ENCODE measurements around the gene CRYBG1. TPM values are rescaled to one million over a fixed set of nuclear protein-coding genes. Genes with fewer than 3 reads are reported as not detected.
"Not testable (repeated sequence)": the region's sequence is repeated elsewhere in the genome, so short reads cannot be mapped to it uniquely, and the experiment has no call there.

Gene CRYBG1
- total RNA-seq, 1 donor from 2014 or later, result 3.0 TPM

DNA sequence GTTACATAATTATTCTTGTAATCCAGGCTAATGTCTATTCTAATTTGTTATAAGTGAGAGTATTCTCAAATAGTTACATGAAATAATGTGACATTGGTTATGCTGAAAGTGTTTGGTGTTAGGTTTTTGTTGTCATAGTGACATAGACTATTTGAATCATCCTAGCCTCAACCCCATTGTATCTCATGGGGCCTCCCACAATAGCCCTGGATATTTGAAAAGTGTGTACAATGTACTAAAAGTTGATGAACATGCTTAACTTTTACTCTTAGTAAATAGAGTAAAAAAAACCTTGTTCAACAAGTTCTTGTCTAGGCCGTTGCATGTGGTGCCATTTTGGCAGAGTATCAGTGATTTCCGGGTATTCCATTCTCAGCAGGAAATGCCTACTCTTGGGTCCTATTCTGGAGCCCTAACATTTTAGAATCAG lies 185.8 kb downstream of the CRYBG1 start:
- Mint-ChIP-seq H3K9me3 (ENCODE audit: low read depth) (no peaks in the 10 kb centered on the region), H3K27me3 (no peaks in the 10 kb centered on the region), H3K36me3 (ENCODE audit: insufficient read depth) (peaks cover 3% of the 10 kb centered on the region), H3K27ac (no peak overlapping the region), H3K4me1 (ENCODE audit: low read depth) (peaks cover 12% of the 10 kb centered on the region), H3K4me3 (ENCODE audit: low read depth) (no peak overlapping the region)
- DNase-seq (ENCODE audit: low spot score, unreplicated experiment), result no peak
- TF ChIP-seq, protein P1, sequence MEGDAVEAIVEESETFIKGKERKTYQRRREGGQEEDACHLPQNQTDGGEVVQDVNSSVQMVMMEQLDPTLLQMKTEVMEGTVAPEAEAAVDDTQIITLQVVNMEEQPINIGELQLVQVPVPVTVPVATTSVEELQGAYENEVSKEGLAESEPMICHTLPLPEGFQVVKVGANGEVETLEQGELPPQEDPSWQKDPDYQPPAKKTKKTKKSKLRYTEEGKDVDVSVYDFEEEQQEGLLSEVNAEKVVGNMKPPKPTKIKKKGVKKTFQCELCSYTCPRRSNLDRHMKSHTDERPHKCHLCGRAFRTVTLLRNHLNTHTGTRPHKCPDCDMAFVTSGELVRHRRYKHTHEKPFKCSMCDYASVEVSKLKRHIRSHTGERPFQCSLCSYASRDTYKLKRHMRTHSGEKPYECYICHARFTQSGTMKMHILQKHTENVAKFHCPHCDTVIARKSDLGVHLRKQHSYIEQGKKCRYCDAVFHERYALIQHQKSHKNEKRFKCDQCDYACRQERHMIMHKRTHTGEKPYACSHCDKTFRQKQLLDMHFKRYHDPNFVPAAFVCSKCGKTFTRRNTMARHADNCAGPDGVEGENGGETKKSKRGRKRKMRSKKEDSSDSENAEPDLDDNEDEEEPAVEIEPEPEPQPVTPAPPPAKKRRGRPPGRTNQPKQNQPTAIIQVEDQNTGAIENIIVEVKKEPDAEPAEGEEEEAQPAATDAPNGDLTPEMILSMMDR (IDR thresholded peaks at IDR 0.05; ENCODE audit: unreplicated experiment), result no peak

DNA sequence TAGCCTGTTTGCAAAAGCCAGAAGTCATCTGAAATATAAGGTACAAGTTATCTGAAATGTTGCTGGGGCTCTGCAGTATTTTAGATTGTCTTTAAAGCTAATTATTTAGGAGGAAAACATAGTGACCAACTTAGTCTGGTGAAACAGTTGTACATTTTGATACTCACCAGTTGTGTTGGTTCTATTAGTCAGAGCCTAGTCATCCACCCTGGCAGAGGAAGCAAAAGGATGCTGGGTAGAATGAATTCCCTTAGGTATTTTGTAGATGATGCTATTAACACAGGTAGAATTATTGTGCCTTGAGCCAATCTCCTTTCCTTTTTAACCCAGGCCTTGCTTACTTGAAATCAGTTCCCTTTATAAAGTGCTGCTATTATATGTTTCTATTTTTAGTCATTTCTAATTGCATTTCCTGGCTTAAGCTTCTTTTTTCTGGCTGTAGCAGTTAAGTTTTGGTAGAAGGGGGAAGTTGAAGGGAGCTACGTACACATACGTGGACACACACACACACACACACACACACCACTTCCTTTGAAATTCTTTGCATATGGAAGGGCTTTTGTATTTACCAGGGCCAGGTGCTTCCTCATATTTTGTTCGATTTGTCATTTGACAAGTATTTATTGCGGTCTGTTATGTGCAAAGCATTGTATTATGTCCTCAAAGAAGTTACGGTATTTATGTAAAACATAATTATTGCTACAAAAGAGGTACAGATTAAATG lies 186.3 kb downstream of the CRYBG1 start:
- Mint-ChIP-seq H3K36me3 (ENCODE audit: insufficient read depth) (peaks cover 3% of the 10 kb centered on the region), H3K27ac (no peak overlapping the region), H3K4me1 (ENCODE audit: low read depth) (peaks cover 12% of the 10 kb centered on the region), H3K27me3 (no peaks in the 10 kb centered on the region), H3K9me3 (ENCODE audit: low read depth) (no peaks in the 10 kb centered on the region), H3K4me3 (ENCODE audit: low read depth) (no peak overlapping the region)
- TF ChIP-seq, protein P1 (IDR thresholded peaks at IDR 0.05; ENCODE audit: unreplicated experiment), result no peak
- DNase-seq (ENCODE audit: low spot score, unreplicated experiment), result no peak

DNA sequence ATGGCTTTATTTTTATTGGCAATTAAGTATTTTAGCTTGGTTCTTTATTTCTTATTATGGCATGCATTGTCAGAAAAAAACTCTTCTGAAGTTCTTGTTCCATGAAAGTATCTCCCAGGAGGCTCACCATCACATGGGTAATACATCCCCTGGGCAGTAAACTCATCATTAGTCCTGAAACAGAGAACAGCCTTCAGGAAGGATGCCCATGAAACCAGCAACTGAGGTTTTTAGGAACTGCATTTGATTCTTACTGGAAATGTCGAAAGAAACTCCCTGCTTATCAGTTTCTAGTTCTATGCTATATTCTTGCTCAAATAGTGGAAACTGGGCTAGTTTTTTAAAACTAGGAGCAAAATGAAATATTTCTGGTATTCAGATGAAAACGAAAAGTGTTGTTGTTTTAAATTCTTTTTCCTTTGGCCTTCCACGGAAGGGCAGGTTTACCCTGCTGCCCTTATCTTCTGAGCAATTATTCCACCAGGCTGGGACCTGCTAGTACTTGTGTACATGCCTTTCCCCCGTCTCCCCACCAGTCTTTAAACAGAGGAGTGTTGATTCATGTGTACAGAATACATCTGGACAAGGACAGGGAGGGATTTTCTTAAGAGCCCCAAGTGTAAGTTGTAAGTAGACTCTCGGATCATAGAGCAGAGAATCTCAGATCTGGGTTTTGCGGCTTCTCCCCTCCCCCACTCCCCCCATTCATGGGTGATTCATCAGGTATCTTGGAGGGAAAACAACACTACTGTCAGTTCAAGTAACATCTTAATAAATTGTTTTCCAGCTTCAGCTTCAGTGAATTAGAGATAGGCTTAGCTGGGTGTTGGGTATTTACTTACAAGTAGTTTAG lies 187.3 kb downstream of the CRYBG1 start:
- no peak for DNase-seq (ENCODE audit: low spot score, unreplicated experiment)
- TF ChIP-seq, protein P1 (IDR thresholded peaks at IDR 0.05; ENCODE audit: unreplicated experiment), result no peak
- Mint-ChIP-seq H3K27ac (peak overlapping the region; percentile 88), H3K9me3 (ENCODE audit: low read depth) (no peaks in the 10 kb centered on the region), H3K4me3 (ENCODE audit: low read depth) (no peak overlapping the region), H3K4me1 (ENCODE audit: low read depth) (peaks cover 12% of the 10 kb centered on the region), H3K27me3 (no peaks in the 10 kb centered on the region), H3K36me3 (ENCODE audit: insufficient read depth) (peaks cover 3% of the 10 kb centered on the region)

- not testable (repeated sequence) for H3K27me3 Mint-ChIP-seq; H3K27ac Mint-ChIP-seq; DNase-seq (ENCODE audit: low spot score, unreplicated experiment); H3K9me3 Mint-ChIP-seq (ENCODE audit: low read depth); H3K4me3 Mint-ChIP-seq (ENCODE audit: low read depth); H3K36me3 Mint-ChIP-seq (ENCODE audit: insufficient read depth)
- H3K4me1 Mint-ChIP-seq (ENCODE audit: low read depth), result peaks cover 12% of the 10 kb centered on the region
These were observed 188.5 kb downstream of the CRYBG1 start for GRCh38 chr6:106548926-106549455.

- Mint-ChIP-seq H3K27me3 (no peaks in the 10 kb centered on the region), H3K9me3 (ENCODE audit: low read depth) (no peaks in the 10 kb centered on the region), H3K4me1 (ENCODE audit: low read depth) (peaks cover 12% of the 10 kb centered on the region), H3K36me3 (ENCODE audit: insufficient read depth) (peaks cover 2% of the 10 kb centered on the region), H3K27ac (no peak overlapping the region), H3K4me3 (ENCODE audit: low read depth) (no peak overlapping the region)
- no peak for DNase-seq (ENCODE audit: low spot score, unreplicated experiment)
- TF ChIP-seq, protein P1 (IDR thresholded peaks at IDR 0.05; ENCODE audit: unreplicated experiment), result no peak
These were observed 189.0 kb downstream of the CRYBG1 start for GRCh38 chr6:106549521-106549920.
